K562 (cell line): ENCODE data around the gene TEX261. TPM values are rescaled to one million over a fixed set of nuclear protein-coding genes. Genes with fewer than 3 reads are reported as not detected.

Experiments
- ARID1B ChIP-seq: fragments of 450-650 bp; IDR thresholded peaks from 2 replicates; pipeline ENCODE4 v1.6.1; 2016; ENCODE audit warnings: antibody characterized with exemption, mild to moderate bottlenecking, inconsistent platforms
- CC2D1A ChIP-seq: fragments of 450-650 bp; IDR thresholded peaks from 2 replicates; pipeline ENCODE4 v1.6.1; 2017; ENCODE audit warnings: mild to moderate bottlenecking
- CCNT2 ChIP-seq: IDR thresholded peaks from 2 replicates; pipeline ENCODE4 v1.6.1; 2011; ENCODE audit warnings: borderline replicate concordance, low read depth, mild to moderate bottlenecking, moderate library complexity, mixed read lengths, low read length; ENCODE audit not compliant: insufficient read length; ENCODE audit errors: extremely low read depth
- CREB1 ChIP-seq, 2 experiments: sonication (generic) in 1 of 2; formaldehyde crosslinking in 1 of 2; IDR thresholded peaks; 2 replicates each; pipeline versions ENCODE4 v1.6.1 to v1.8.0; 2012 to 2022; ENCODE audit warnings: inconsistent platforms in 1 of 2, mild to moderate bottlenecking in 1 of 2, missing genetic modification reagents in 1 of 2, moderate library complexity in 1 of 2
- CREM ChIP-seq: IDR thresholded peaks from 2 replicates; pipeline ENCODE4 v1.6.1; 2014; ENCODE audit warnings: antibody characterized with exemption, low read depth
- EP400 ChIP-seq: fragments of 450-650 bp; IDR thresholded peaks from 2 replicates; pipeline ENCODE4 v1.6.1; 2017; ENCODE audit warnings: antibody characterized with exemption, mild to moderate bottlenecking, moderate library complexity
- ERF ChIP-seq: fragments of 450-650 bp; formaldehyde crosslinking; IDR thresholded peaks from 2 replicates; pipeline ENCODE4 v1.4.0; 2020; ENCODE audit warnings: mild to moderate bottlenecking, mixed read lengths
- FOSL1 ChIP-seq: fragments of 200-800 bp; sonication (Bioruptor generic); conservative IDR thresholded peaks from 2 replicates; pipeline ENCODE4 v1.6.1; 2016; ENCODE audit warnings: missing genetic modification characterization, missing compliant biosample characterization
- GABPA ChIP-seq: fragments of 200-800 bp; sonication (Bioruptor generic); conservative IDR thresholded peaks from 2 replicates; pipeline ENCODE4 v1.6.1; 2016; ENCODE audit warnings: low read depth, missing genetic modification characterization, missing compliant biosample characterization
- HDAC3 ChIP-seq: fragments of 450-650 bp; IDR thresholded peaks from 2 replicates; pipeline ENCODE4 v1.6.1; 2018; ENCODE audit warnings: borderline replicate concordance, mild to moderate bottlenecking, moderate library complexity; ENCODE audit not compliant: partially characterized antibody
- HNRNPUL1 ChIP-seq: fragments of 200-400 bp; formaldehyde crosslinking; IDR thresholded peaks from 2 replicates; pipeline ENCODE4 v1.6.1; 2017; ENCODE audit warnings: low read length
- HOXB6 ChIP-seq: fragments of 250-450 bp; sonication (Bioruptor Pico); IDR thresholded peaks from 2 replicates; pipeline ENCODE4 v1.5.1; 2022; ENCODE audit warnings: mild to moderate bottlenecking, borderline replicate concordance
- KDM4B ChIP-seq, 2 experiments: fragments of 450-650 bp in 1 of 2; sonication (generic) in 1 of 2; IDR thresholded peaks; 2 replicates each; pipeline ENCODE4 v1.6.1; 2016 to 2017; ENCODE audit warnings: borderline replicate concordance in 2 of 2, antibody characterized with exemption in 1 of 2, low read depth in 1 of 2, mild to moderate bottlenecking in 1 of 2
- KLF13 ChIP-seq: fragments of 450-650 bp; IDR thresholded peaks from 2 replicates; pipeline ENCODE4 v1.6.1; 2016; ENCODE audit warnings: missing genetic modification characterization, low read depth, mild to moderate bottlenecking, missing compliant biosample characterization, moderate library complexity, borderline replicate concordance
- MCM7 ChIP-seq, 2 experiments: fragments of 450-650 bp; IDR thresholded peaks; 2 replicates each; pipeline ENCODE4 v1.6.1; 2016 to 2018
- NKRF ChIP-seq: fragments of 450-650 bp; IDR thresholded peaks from 2 replicates; pipeline ENCODE4 v1.6.1; 2016; ENCODE audit warnings: borderline replicate concordance
- NR2C2 ChIP-seq, 2 experiments: fragments of 200-800 bp in 1 of 2; sonication (Bioruptor generic) in 1 of 2; sonication (generic) in 1 of 2; formaldehyde crosslinking in 1 of 2; IDR thresholded peaks; 2 replicates each; pipeline versions ENCODE4 v1.6.1 to v1.8.0; 2016 to 2022; ENCODE audit warnings: mild to moderate bottlenecking in 1 of 2, missing compliant biosample characterization in 1 of 2, missing genetic modification characterization in 1 of 2, missing genetic modification reagents in 1 of 2
- POLR2B ChIP-seq: fragments of 450-650 bp; IDR thresholded peaks from 2 replicates; pipeline ENCODE4 v1.6.1; 2018; ENCODE audit warnings: low read depth; ENCODE audit not compliant: partially characterized antibody
- PRPF4 ChIP-seq: fragments of 200-400 bp; formaldehyde crosslinking; IDR thresholded peaks from one replicate; pipeline ENCODE4 v1.6.1; 2017; ENCODE audit warnings: low read length, low read depth, mild to moderate bottlenecking; ENCODE audit not compliant: insufficient read depth, poor library complexity, severe bottlenecking
- PURB ChIP-seq: sonication (generic); formaldehyde crosslinking; IDR thresholded peaks from 2 replicates; pipeline ENCODE4 v1.9.0; 2021; ENCODE audit warnings: low read depth, mild to moderate bottlenecking, missing genetic modification reagents
- RBM25 ChIP-seq: fragments of 200-400 bp; formaldehyde crosslinking; IDR thresholded peaks from 2 replicates; pipeline ENCODE4 v1.6.1; 2018; ENCODE audit warnings: low read length, low read depth, moderate library complexity; ENCODE audit not compliant: severe bottlenecking
- SMARCA4 ChIP-seq: fragments of 450-650 bp; IDR thresholded peaks from 2 replicates; pipeline ENCODE4 v1.6.1; 2016
- TFAP4 ChIP-seq: sonication (generic); formaldehyde crosslinking; IDR thresholded peaks from 2 replicates; pipeline ENCODE4 v1.8.0; 2022; ENCODE audit warnings: missing genetic modification reagents, mild to moderate bottlenecking, moderate library complexity, borderline replicate concordance
- TRIM24 ChIP-seq, 2 experiments: fragments of 450-650 bp; IDR thresholded peaks; 2 replicates each; pipeline ENCODE4 v1.6.1; 2016
- ZNF589 ChIP-seq: fragments of 200-800 bp; sonication (Bioruptor generic); IDR thresholded peaks from 2 replicates; pipeline ENCODE4 v1.6.1; 2016; ENCODE audit warnings: low read depth, missing genetic modification characterization, missing compliant biosample characterization
- polyA plus RNA-seq, 8 experiments: library from polyadenylated mRNA; depleted of rRNA in 4 of 8; stranded (reverse) in 5 of 8; unstranded in 3 of 8; fragments of >200 nt; fragmentation: Nextera tagmentation in 2 of 8; fragmentation: Illumina TruSeq in 1 of 8; extraction: Ambion mirVana in 2 of 8; extraction: Trizol in 1 of 8; gene quantifications; 2 replicates each; pipeline versions ENCODE4 v1.2.1 to v1.2.3, GENCODE V29; 2011 to 2014; ENCODE audit warnings: inconsistent platforms in 1 of 8, missing spikeins in 1 of 8
- total RNA-seq, 7 experiments: library from RNA; depleted of rRNA in 6 of 7; stranded (reverse); fragments of >200 nt in 6 of 7; fragmentation: Illumina TruSeq in 2 of 7; extraction: Trizol in 2 of 7; gene quantifications; 2 replicates each; pipeline versions ENCODE4 v1.2.1 to v1.2.3, GENCODE V29; 2011 to 2021; ENCODE audit warnings: low replicate concordance in 1 of 7

The TEX261 gene
- total and polyA plus RNA-seq, 9 of the 15 experiments (the other 6 are each of a cell fraction or from before 2014, with no cell fraction given), result 11.9 to 110 (median 51.9) TPM

- 0 out of 2 replicates have a peak, but pooled peaks have one; percentile 13 for TF ChIP-seq CREB1 (IDR thresholded peaks at IDR 0.05)
- no peak for TF ChIP-seq CREB1 (CRISPR knock-in tag; IDR thresholded peaks at IDR 0.05)
- no peak for TF ChIP-seq HNRNPUL1
- TF ChIP-seq CCNT2, result peak; percentile 36
- TF ChIP-seq ERF (CRISPR knock-in tag), result no peak
- TF ChIP-seq HOXB6 (CRISPR knock-in tag), result no peak
- 0 out of 2 replicates have a peak, but pooled peaks have one; percentile 5 for TF ChIP-seq GABPA (tag)
- peak; percentile 30; the same call in 1 of the 2 replicates for TF ChIP-seq EP400
- TF ChIP-seq TRIM24 (IDR thresholded peaks at IDR 0.05), result no peak
- 0 out of 2 replicates have a peak, but pooled peaks have one; percentile 16 for TF ChIP-seq ARID1B
- no peak for TF ChIP-seq ZNF589
- TF ChIP-seq RBM25, result no peak
- 0 out of 2 replicates have a peak, but pooled peaks have one; percentile 4 for TF ChIP-seq CREM
- TF ChIP-seq SMARCA4, result 0 out of 2 replicates have a peak, but pooled peaks have one; percentile 31
- peak; percentile 76 for TF ChIP-seq NKRF
- no peak for TF ChIP-seq KLF13 (tag)
- TF ChIP-seq PRPF4, result no peak
- TF ChIP-seq HDAC3, result no peak
- peak; percentile 31; the same call in 1 of the 2 replicates for TF ChIP-seq TFAP4
- TF ChIP-seq KDM4B (IDR thresholded peaks at IDR 0.05; ENCODE audit: borderline replicate concordance in 2 of 2, low read depth in 1 of 2), result no peak
- no peak for TF ChIP-seq NR2C2 (CRISPR knock-in tag; IDR thresholded peaks at IDR 0.05)
- TF ChIP-seq NR2C2 (tag; IDR thresholded peaks at IDR 0.05), result 0 out of 2 replicates have a peak, but pooled peaks have one; percentile 22
- TF ChIP-seq CC2D1A, result no peak
- no peak for TF ChIP-seq PURB
- TF ChIP-seq FOSL1 (tag), result no peak
- TF ChIP-seq MCM7 (IDR thresholded peaks at IDR 0.05), result no peak
- TF ChIP-seq POLR2B, result no peak
Observed at GRCh38 chr2:70994009-70994698, 519 bp downstream of the TEX261 start (continued).
